Measurements from ENCODE around the gene CMTM8. TPM values are rescaled to one million over a fixed set of nuclear protein-coding genes. Genes with fewer than 3 reads are reported as not detected.

Gene CMTM8
- total and polyA plus RNA-seq, 7 donors, result 0.49 to 7.9 (median 4.3) TPM; not detected in 1

DNA sequence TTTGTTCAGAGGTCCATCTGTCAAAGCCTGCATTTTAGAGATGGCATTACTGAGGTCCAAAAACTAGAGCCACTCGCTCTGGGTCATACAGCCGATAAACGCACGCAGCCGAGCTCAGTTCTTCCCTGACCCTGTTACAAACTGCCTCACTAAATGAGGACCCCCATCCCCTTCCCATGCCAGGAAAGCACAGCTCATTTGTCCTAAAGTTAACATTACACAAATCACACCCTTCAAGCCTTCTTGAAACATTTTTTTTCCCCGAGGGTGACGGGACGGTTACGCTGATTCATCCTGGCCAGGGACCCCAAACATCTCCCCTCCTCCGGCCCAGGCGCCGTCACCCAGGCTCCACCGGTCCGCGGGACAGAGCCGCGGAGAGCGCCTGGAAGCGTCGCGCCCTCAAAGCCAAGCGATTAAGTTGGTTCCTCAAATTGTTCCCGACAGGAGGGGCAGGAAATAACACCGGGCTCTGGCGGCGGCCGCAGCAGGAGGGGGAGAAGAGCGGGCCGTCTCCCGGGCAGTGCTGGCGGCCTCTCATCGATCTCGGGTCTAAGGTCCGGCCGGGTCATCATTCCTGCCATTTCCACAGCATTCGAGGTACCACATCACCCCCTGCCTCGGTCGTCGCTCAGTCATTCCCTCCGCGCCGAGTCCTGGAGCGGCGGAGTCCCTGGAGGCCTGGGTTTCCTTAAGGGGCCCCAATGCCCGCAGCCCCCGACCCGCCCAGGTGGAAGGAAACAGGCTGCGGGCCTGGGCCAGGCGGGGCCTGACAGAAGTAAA is 619 bp upstream of the CMTM8 start:
- Histone ChIP-seq H3K4me3 (peak overlapping the region; percentile 32 to 59 (median 52)), H3K27ac (peak overlapping the region in 3 of 4 donors; percentile 18 to 51 (median 35)), H3K36me3 (no peaks in the 10 kb centered on the region), H3K9me3 (no peaks in the 10 kb centered on the region), H3K27me3 (peaks cover 0 to 32% (median 10%) of the 10 kb centered on the region in 3 donors), H3K4me1 (peaks cover 0 to 18% (median 13%) of the 10 kb centered on the region in 4 donors)
- DNase-seq, result no peak
- intact Hi-C loops (cut with DNase I), result no loop called here
- 4 to 8% methylated on average over 49 of the region's 49 CpGs for WGBS, 2 donors
- no peak for TF ChIP-seq POLR2AphosphoS5 (IDR thresholded peaks at IDR 0.05)
- TF ChIP-seq EP300 (IDR thresholded peaks at IDR 0.05), result no peak
- no peak for TF ChIP-seq POLR2A (IDR thresholded peaks at IDR 0.05)
- TF ChIP-seq, protein P1, sequence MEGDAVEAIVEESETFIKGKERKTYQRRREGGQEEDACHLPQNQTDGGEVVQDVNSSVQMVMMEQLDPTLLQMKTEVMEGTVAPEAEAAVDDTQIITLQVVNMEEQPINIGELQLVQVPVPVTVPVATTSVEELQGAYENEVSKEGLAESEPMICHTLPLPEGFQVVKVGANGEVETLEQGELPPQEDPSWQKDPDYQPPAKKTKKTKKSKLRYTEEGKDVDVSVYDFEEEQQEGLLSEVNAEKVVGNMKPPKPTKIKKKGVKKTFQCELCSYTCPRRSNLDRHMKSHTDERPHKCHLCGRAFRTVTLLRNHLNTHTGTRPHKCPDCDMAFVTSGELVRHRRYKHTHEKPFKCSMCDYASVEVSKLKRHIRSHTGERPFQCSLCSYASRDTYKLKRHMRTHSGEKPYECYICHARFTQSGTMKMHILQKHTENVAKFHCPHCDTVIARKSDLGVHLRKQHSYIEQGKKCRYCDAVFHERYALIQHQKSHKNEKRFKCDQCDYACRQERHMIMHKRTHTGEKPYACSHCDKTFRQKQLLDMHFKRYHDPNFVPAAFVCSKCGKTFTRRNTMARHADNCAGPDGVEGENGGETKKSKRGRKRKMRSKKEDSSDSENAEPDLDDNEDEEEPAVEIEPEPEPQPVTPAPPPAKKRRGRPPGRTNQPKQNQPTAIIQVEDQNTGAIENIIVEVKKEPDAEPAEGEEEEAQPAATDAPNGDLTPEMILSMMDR (IDR thresholded peaks at IDR 0.05), result no peak

DNA sequence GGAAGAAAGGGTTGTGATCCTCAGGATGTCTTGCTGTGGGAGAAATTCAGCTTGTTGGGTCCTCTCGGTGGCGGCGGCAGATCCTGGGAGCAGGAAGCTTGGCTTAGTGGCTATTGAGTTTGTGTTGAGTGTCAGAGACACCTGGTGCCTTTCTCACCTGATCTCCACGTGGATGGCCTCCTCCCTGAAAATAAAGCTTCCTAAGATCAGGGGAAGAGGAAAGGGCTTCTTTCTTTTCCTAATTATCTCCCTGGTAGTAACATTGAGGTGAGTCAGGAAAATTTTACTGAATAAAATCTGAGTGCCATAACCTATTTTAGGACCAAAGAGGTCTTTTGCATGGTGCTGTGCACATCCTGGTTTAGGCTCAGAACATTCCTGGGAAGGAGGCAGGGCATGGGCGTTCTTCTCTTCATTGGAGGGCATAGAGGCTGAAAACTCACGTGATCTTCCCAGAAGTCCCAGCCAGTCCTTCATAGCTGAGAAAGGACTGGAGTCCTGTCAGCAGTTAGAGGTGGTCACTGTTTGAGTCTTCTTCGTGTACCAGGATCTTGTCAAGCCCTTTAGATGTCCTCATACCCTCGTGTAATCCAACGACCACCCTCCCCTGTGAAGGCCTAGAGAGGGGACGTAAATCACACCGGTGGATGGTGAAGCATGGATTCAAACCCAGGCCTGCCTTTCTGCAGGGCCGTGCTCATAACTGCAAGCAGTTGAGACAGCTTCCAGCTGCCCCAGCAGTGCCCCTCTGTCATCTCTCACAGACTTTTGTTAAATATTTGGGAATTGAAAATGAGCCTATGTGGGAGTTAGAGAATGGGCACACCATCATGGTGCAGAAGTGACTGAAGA is 1.1 kb downstream of the CMTM8 start:
- H3K4me3 ChIP-seq, result peak overlapping the region; percentile 32 to 59 (median 52)
- intact Hi-C loops (cut with DNase I), result no loop called here
- no peaks in the 10 kb centered on the region for H3K9me3 ChIP-seq
- H3K4me1 ChIP-seq, result peaks cover 0 to 18% (median 13%) of the 10 kb centered on the region in 4 donors
- no peaks in the 10 kb centered on the region for H3K36me3 ChIP-seq
- 35 to 41% methylated on average over 12 of the region's 12 CpGs for WGBS, 2 donors
- peaks cover 0 to 32% (median 10%) of the 10 kb centered on the region in 3 donors for H3K27me3 ChIP-seq
- DNase-seq, result no peak
- H3K27ac ChIP-seq, result peak overlapping the region in 2 of 4 donors; percentile 35 to 51
- no peak for TF ChIP-seq POLR2AphosphoS5 (IDR thresholded peaks at IDR 0.05)
- TF ChIP-seq POLR2A (IDR thresholded peaks at IDR 0.05), result no peak
- no peak for TF ChIP-seq EP300 (IDR thresholded peaks at IDR 0.05)
- TF ChIP-seq, protein P1 (IDR thresholded peaks at IDR 0.05), result no peak

- Histone ChIP-seq H3K9me3 (no peaks in the 10 kb centered on the region), H3K27me3 (peaks cover 0 to 32% (median 10%) of the 10 kb centered on the region in 3 donors), H3K4me3 (no peak overlapping the region), H3K4me1 (peaks cover 0 to 18% (median 13%) of the 10 kb centered on the region in 4 donors), H3K36me3 (no peaks in the 10 kb centered on the region), H3K27ac (no peak overlapping the region)
- DNase-seq, result no peak
- 31 to 57% methylated on average over 6 of the region's 6 CpGs for WGBS, 2 donors
- intact Hi-C loops (cut with DNase I), result no loop called here
- TF ChIP-seq EP300 (IDR thresholded peaks at IDR 0.05), result no peak
- TF ChIP-seq, protein P1 (IDR thresholded peaks at IDR 0.05), result peak in 1 of 4 experiments; percentile 11
Measured at GRCh38 chr3:32240159-32240545, 1.7 kb downstream of the CMTM8 start.

DNA sequence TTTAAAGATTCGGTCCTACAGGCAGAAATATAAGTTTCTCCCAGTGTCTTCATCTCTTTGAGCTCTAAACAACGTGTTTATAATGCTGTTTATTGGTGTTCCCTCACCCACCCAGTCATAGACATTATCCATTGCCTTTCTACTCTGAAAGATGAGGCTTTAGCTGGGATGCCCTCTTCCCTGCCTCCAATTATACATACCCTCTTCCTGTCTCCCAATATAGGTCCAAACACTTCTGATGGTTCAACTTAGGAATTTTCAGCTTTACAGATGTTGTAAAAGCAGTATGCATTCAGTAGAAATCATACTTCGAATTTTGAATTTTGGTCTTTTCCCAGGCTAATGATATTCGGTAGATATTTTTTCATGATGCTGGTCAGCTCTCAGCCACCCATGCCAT is 2.6 kb downstream of the CMTM8 start:
- TF ChIP-seq POLR2AphosphoS5 (IDR thresholded peaks at IDR 0.05), result no peak
- TF ChIP-seq, protein P1 (IDR thresholded peaks at IDR 0.05), result no peak
- no peak for TF ChIP-seq EP300 (IDR thresholded peaks at IDR 0.05)
- TF ChIP-seq POLR2A (IDR thresholded peaks at IDR 0.05), result no peak
- intact Hi-C loops (cut with DNase I), result no loop called here
- H3K27ac ChIP-seq, result no peak overlapping the region

More for the DNA sequence above, 2.6 kb downstream of the CMTM8 start:
- Histone ChIP-seq H3K36me3 (no peaks in the 10 kb centered on the region), H3K4me1 (peaks cover 0 to 18% (median 13%) of the 10 kb centered on the region in 4 donors), H3K27me3 (peaks cover 0 to 32% (median 10%) of the 10 kb centered on the region in 3 donors), H3K4me3 (no peak overlapping the region), H3K9me3 (no peaks in the 10 kb centered on the region)
- no peak for DNase-seq
- WGBS, 2 donors, result 90 to 93% methylated on average over 4 of the region's 4 CpGs

All from sigmoid colon (tissue), 7 donors.